Measurements from ENCODE around the gene TCTN1.

Gene TCTN1

DNA sequence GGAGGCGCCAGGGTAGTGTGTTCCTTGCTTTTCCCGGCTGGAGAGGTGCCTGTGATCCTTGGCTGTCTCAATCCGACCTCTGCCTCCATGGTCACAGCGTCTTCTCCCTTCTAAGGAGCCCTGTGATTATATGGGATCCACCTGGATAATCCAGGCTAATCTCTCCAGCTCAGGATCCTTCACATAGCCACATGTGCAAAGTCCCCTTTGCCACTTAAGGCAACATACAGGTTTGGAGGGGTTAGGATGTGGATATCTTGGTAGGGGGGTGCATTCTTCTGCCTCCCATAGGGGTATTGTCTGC is 76.2 kb downstream of the TCTN1 start:
- H3K79me2 ChIP-seq (ENCODE audit: low read length) = no peaks in the 10 kb centered on the region
- H2AFZ ChIP-seq (ENCODE audit: low read length) = no peak overlapping the region
- TF ChIP-seq EZH2phosphoT487 (IDR thresholded peaks at IDR 0.05; ENCODE audit: low read length) (no peak), EZH2 (optimal IDR thresholded peaks at IDR 0.05; ENCODE audit: low read depth, low read length) (no peak)
- TF ChIP-seq, protein P1, sequence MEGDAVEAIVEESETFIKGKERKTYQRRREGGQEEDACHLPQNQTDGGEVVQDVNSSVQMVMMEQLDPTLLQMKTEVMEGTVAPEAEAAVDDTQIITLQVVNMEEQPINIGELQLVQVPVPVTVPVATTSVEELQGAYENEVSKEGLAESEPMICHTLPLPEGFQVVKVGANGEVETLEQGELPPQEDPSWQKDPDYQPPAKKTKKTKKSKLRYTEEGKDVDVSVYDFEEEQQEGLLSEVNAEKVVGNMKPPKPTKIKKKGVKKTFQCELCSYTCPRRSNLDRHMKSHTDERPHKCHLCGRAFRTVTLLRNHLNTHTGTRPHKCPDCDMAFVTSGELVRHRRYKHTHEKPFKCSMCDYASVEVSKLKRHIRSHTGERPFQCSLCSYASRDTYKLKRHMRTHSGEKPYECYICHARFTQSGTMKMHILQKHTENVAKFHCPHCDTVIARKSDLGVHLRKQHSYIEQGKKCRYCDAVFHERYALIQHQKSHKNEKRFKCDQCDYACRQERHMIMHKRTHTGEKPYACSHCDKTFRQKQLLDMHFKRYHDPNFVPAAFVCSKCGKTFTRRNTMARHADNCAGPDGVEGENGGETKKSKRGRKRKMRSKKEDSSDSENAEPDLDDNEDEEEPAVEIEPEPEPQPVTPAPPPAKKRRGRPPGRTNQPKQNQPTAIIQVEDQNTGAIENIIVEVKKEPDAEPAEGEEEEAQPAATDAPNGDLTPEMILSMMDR (IDR thresholded peaks at IDR 0.05; ENCODE audit: low read length) = no peak
- H3K9me3 ChIP-seq (replicated peaks; ENCODE audit: insufficient read depth, low read length) = no peaks in the 10 kb centered on the region
- no peaks in the 10 kb centered on the region for H3K27me3 ChIP-seq (replicated peaks; ENCODE audit: insufficient read depth, low read length)
- H3K4me3 ChIP-seq (ENCODE audit: low read length) = no peak overlapping the region
- no peaks in the 10 kb centered on the region for H3K9me2 ChIP-seq (replicated peaks; ENCODE audit: insufficient read depth, low read length)
- H3F3A ChIP-seq (ENCODE audit: insufficient read depth, low read length) = no peaks in the 10 kb centered on the region
- no peak for DNase-seq
- H3K4me2 ChIP-seq (ENCODE audit: low read depth, low read length) = no peak overlapping the region
- H4K20me1 ChIP-seq (ENCODE audit: insufficient read depth, low read length) = no peaks in the 10 kb centered on the region
- H3K27ac ChIP-seq (ENCODE audit: low read length) = no peak overlapping the region
- no peak overlapping the region for H3K9ac ChIP-seq (ENCODE audit: low read length)
- H3K36me3 ChIP-seq (replicated peaks; ENCODE audit: insufficient read depth, low read length) = no peaks in the 10 kb centered on the region
- no peaks in the 10 kb centered on the region for H3K4me1 ChIP-seq (ENCODE audit: low read length)

DNA sequence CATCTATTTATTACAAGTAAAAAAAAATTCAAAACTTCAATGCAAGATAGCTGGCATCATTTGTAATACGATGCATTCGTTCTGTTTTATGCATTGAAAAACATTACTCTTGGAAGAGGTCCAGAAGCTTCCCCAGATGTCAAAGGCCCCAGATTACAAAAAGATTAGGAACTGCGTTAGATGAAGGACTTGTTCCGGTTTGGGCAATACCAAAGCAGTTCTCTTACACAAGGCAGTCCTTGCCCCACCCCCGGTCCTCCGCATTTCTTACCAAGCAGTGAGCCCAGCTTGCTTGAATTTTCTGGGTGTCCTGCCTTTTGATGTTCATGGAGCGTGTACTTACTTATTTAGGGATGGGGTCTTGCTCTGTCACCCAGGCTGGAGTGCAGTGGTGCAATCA is 79.8 kb downstream of the TCTN1 start:
- no peaks in the 10 kb centered on the region for H3K79me2 ChIP-seq (ENCODE audit: low read length)
- no peak overlapping the region for H3K27ac ChIP-seq (ENCODE audit: low read length)
- no peaks in the 10 kb centered on the region for H3K27me3 ChIP-seq (replicated peaks; ENCODE audit: insufficient read depth, low read length)
- no peaks in the 10 kb centered on the region for H3F3A ChIP-seq (ENCODE audit: insufficient read depth, low read length)
- no peak overlapping the region for H3K9ac ChIP-seq (ENCODE audit: low read length)
- H3K4me3 ChIP-seq (ENCODE audit: low read length) = no peak overlapping the region
- no peak overlapping the region for H2AFZ ChIP-seq (ENCODE audit: low read length)
- H4K20me1 ChIP-seq (ENCODE audit: insufficient read depth, low read length) = no peaks in the 10 kb centered on the region
- peaks cover 4% of the 10 kb centered on the region; the same call in 1 of the 2 replicates for H3K4me1 ChIP-seq (ENCODE audit: low read length)
- no peak for DNase-seq
- no peaks in the 10 kb centered on the region for H3K36me3 ChIP-seq (replicated peaks; ENCODE audit: insufficient read depth, low read length)
- no peak overlapping the region for H3K4me2 ChIP-seq (ENCODE audit: low read depth, low read length)
- TF ChIP-seq EZH2 (optimal IDR thresholded peaks at IDR 0.05; ENCODE audit: low read depth, low read length) (no peak), EZH2phosphoT487 (IDR thresholded peaks at IDR 0.05; ENCODE audit: low read length) (no peak)
- TF ChIP-seq, protein P1 (IDR thresholded peaks at IDR 0.05; ENCODE audit: low read length) = no peak
- H3K9me3 ChIP-seq (replicated peaks; ENCODE audit: insufficient read depth, low read length) = no peaks in the 10 kb centered on the region
- H3K9me2 ChIP-seq (replicated peaks; ENCODE audit: insufficient read depth, low read length) = no peaks in the 10 kb centered on the region

DNA sequence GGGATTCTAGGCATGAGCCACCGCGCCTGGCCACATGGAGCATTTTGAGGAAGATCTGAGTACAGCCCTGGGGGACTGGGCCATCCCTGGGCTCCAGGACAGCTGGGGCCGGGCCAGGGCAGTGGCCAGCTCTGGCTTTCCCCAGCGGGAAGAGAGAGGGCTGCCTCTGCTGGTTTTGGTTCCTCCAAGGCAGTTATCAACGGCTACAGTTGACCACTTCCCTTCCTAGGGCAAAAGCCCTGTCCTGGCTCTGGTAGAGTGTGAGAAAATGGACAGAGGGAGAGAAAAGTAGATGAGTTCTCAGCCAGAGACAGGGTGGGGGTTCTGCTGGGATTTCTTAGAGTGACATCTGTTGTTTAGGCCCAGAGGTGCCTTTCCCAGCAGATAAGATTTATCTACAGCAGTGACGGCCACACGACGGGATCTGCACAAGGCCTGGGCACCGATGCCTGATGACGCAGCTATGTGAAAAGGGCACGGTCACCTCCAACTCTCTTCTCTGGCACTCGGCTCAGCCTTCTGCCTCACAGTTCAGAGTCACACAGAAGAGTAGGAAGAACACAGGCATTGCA is 80.5 kb downstream of the TCTN1 start:
- Histone ChIP-seq H3K9ac (ENCODE audit: low read length) (no peak overlapping the region), H3K4me2 (ENCODE audit: low read depth, low read length) (no peak overlapping the region), H3K4me1 (ENCODE audit: low read length) (peaks cover 4% of the 10 kb centered on the region; the same call in 1 of the 2 replicates), H3K27ac (ENCODE audit: low read length) (no peak overlapping the region), H3K36me3 (replicated peaks; ENCODE audit: insufficient read depth, low read length) (no peaks in the 10 kb centered on the region), H3K27me3 (replicated peaks; ENCODE audit: insufficient read depth, low read length) (no peaks in the 10 kb centered on the region), H3K79me2 (ENCODE audit: low read length) (no peaks in the 10 kb centered on the region), H2AFZ (ENCODE audit: low read length) (no peak overlapping the region), H3K9me3 (replicated peaks; ENCODE audit: insufficient read depth, low read length) (no peaks in the 10 kb centered on the region), H3K4me3 (ENCODE audit: low read length) (no peak overlapping the region), H3F3A (ENCODE audit: insufficient read depth, low read length) (no peaks in the 10 kb centered on the region), H4K20me1 (ENCODE audit: insufficient read depth, low read length) (no peaks in the 10 kb centered on the region), H3K9me2 (replicated peaks; ENCODE audit: insufficient read depth, low read length) (no peaks in the 10 kb centered on the region)
- no peak for DNase-seq
- TF ChIP-seq, protein P1 (IDR thresholded peaks at IDR 0.05; ENCODE audit: low read length) = no peak
- TF ChIP-seq EZH2 (optimal IDR thresholded peaks at IDR 0.05; ENCODE audit: low read depth, low read length) (no peak), EZH2phosphoT487 (IDR thresholded peaks at IDR 0.05; ENCODE audit: low read length) (no peak)

All from MM.1S (cell line).